ENCODE measurements around the gene EHMT1.

DNA sequence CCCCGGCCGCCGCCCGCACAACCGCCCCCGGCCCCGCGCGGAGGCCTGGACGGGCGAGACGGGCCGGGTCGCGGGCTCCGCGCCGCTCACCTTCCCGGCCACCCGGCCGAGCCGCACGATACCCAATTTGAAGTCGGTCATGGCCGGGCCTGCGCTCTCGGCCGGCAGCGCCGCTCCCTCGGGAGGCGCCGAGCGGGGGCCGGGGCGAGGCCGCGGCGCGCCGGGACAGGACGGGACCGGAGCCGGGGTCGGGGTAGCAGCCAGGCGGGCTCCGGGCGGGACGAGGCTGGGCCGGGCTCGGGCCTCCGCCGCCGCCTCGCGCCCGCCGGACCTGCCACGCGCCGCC, 28.7 kb upstream of the EHMT1 start:
- TF ChIP-seq EZH2 (IDR thresholded peaks at IDR 0.05) (no peak), POLR2AphosphoS5 (IDR thresholded peaks at IDR 0.05; ENCODE audit: borderline replicate concordance, low read depth, low read length) (no peak)
